IMR-90 (cell line): Measurements from ENCODE around the gene ATP13A1. TPM values are rescaled to one million over a fixed set of nuclear protein-coding genes. Genes with fewer than 3 reads are reported as not detected.
A peak's percentile ranks its signal among the peaks of the same experiment; 100 is the strongest.

Experiments used
- ATAC-seq: fragments of 200-7000 bp; cut with Tn5 transposase; 2 replicates; pipeline ENCODE4 v1.9.1; 2020; ENCODE audit warnings: low read depth, mild to moderate bottlenecking, moderate library complexity
- BruUV-seq: library from RNA; stranded (reverse); fragments of 400-500 nt; replicated peaks from 2 replicates; lab custom pipeline; 2021; lab: Mats Ljungman, UMichigan
- CTCF ChIA-PET: fragments of 300-600 bp; formaldehyde crosslinking; extraction: SDS; loops from one replicate; lab custom pipeline; 2021; ENCODE audit warnings: antibody characterized with exemption; lab: Yijun Ruan, JAX
- POLR2A ChIA-PET: fragments of 300-600 bp; sonication (Branson Sonifier 250); formaldehyde crosslinking; loops from one replicate; lab custom pipeline; 2022; ENCODE audit warnings: antibody characterized with exemption; ENCODE audit not compliant: unreplicated experiment; lab: Charles Lee
- DNase-seq: peaks from one replicate; pipeline ENCODE4 v3.0.0; 2013
- H2AFZ ChIP-seq: replicated peaks from 2 replicates; pipeline ENCODE3; 2013; ENCODE audit warnings: low read length, mild to moderate bottlenecking; ENCODE audit not compliant: poor library complexity
- H2AK5ac ChIP-seq: 2 replicates; pipeline ENCODE4 v1.6.1; 2013; ENCODE audit warnings: low read depth, low read length, inconsistent platforms
- H2AK9ac ChIP-seq: replicated peaks from 2 replicates; pipeline ENCODE3; 2013; ENCODE audit warnings: mild to moderate bottlenecking, low read depth, low read length, moderate library complexity; ENCODE audit not compliant: poor library complexity
- H2BK120ac ChIP-seq: 2 replicates; pipeline ENCODE4 v1.6.1; 2013; ENCODE audit warnings: low read depth, low read length, inconsistent platforms
- H2BK15ac ChIP-seq: 3 replicates; pipeline ENCODE4 v1.6.1; 2013; ENCODE audit warnings: low read depth, low read length, inconsistent platforms
- H2BK20ac ChIP-seq: 2 replicates; pipeline ENCODE4 v1.6.1; 2013; ENCODE audit warnings: low read depth, mild to moderate bottlenecking, inconsistent platforms, low read length, moderate library complexity
- H2BK5ac ChIP-seq: 2 replicates; pipeline ENCODE4 v1.6.1; 2013; ENCODE audit warnings: mild to moderate bottlenecking, low read depth, low read length, inconsistent platforms; ENCODE audit not compliant: poor library complexity, severe bottlenecking
- H3K14ac ChIP-seq: replicated peaks from 2 replicates; pipeline ENCODE4 v1.6.1; 2013; ENCODE audit warnings: low read depth, low read length, inconsistent platforms
- H3K18ac ChIP-seq: 2 replicates; pipeline ENCODE4 v1.6.1; 2013; ENCODE audit warnings: low read depth, low read length, control low read depth
- H3K23ac ChIP-seq: 2 replicates; pipeline ENCODE4 v1.6.1; 2013; ENCODE audit warnings: low read depth, low read length, inconsistent platforms
- H3K27ac ChIP-seq: 2 replicates; pipeline ENCODE4 v1.5.1; 2013; ENCODE audit warnings: mild to moderate bottlenecking, control low read depth, low read length; ENCODE audit not compliant: insufficient read depth
- H3K27me3 ChIP-seq: 2 replicates; pipeline ENCODE4 v1.6.1; 2013; ENCODE audit warnings: low read length; ENCODE audit not compliant: control insufficient read depth, insufficient read depth
- H3K36me3 ChIP-seq: 2 replicates; pipeline ENCODE4 v1.6.1; 2013; ENCODE audit warnings: low read length, mixed read lengths; ENCODE audit not compliant: control insufficient read depth, insufficient read depth
- H3K4ac ChIP-seq: 2 replicates; pipeline ENCODE4 v1.6.1; 2013; ENCODE audit warnings: low read depth, low read length, inconsistent platforms
- H3K4me1 ChIP-seq: 2 replicates; pipeline ENCODE4 v1.6.1; 2013; ENCODE audit warnings: low read length, mixed read lengths; ENCODE audit not compliant: control insufficient read depth, insufficient read depth
- H3K4me2 ChIP-seq: 2 replicates; pipeline ENCODE4 v1.6.1; 2013; ENCODE audit warnings: low read depth, mild to moderate bottlenecking, control low read depth, low read length, moderate library complexity
- H3K4me3 ChIP-seq: 2 replicates; pipeline ENCODE4 v1.5.1; 2013; ENCODE audit warnings: low read depth, mild to moderate bottlenecking, control low read depth, low read length, moderate library complexity; ENCODE audit not compliant: insufficient read depth
- H3K56ac ChIP-seq: 2 replicates; pipeline ENCODE4 v1.6.1; 2013; ENCODE audit warnings: low read length, inconsistent platforms; ENCODE audit not compliant: insufficient read depth; ENCODE audit errors: extremely low read depth
- H3K79me1 ChIP-seq, 2 experiments: 2 replicates each; pipeline ENCODE4 v1.6.1; 2013; ENCODE audit warnings: low read length in 2 of 2, inconsistent platforms in 1 of 2, low read depth in 1 of 2
- H3K9ac ChIP-seq: 2 replicates; pipeline ENCODE4 v1.6.1; 2013; ENCODE audit warnings: low read depth, low read length, control low read depth
- H3K9me1 ChIP-seq: 2 replicates; pipeline ENCODE4 v1.6.1; 2013; ENCODE audit warnings: low read length, inconsistent platforms; ENCODE audit not compliant: insufficient read depth
- H3K9me3 ChIP-seq: 2 replicates; pipeline ENCODE4 v1.6.1; 2013; ENCODE audit warnings: low read length; ENCODE audit not compliant: control insufficient read depth, insufficient read depth
- H4K20me1 ChIP-seq: 2 replicates; pipeline ENCODE4 v1.6.1; 2013; ENCODE audit warnings: low read length, inconsistent platforms; ENCODE audit not compliant: insufficient read depth
- H4K5ac ChIP-seq: 2 replicates; pipeline ENCODE4 v1.6.1; 2013; ENCODE audit warnings: mild to moderate bottlenecking, low read depth, low read length, control low read depth
- H4K8ac ChIP-seq, 2 experiments: 2 replicates each; pipeline ENCODE4 v1.6.1; 2013; ENCODE audit warnings: low read depth in 2 of 2, low read length in 2 of 2, control low read depth in 1 of 2, inconsistent platforms in 1 of 2
- H4K91ac ChIP-seq: 2 replicates; pipeline ENCODE4 v1.6.1; 2013; ENCODE audit warnings: low read depth, low read length, inconsistent platforms; ENCODE audit not compliant: insufficient read depth
- BHLHE40 ChIP-seq: fragments of 150-350 bp; IDR thresholded peaks from 2 replicates; pipeline ENCODE4 v1.6.1; 2016; ENCODE audit warnings: mild to moderate bottlenecking, low read depth, low read length
- CEBPB ChIP-seq: IDR thresholded peaks from 2 replicates; pipeline ENCODE4 v1.6.1; 2012; ENCODE audit warnings: low read depth, low read length, improper control_type of control experiment
- CHD1 ChIP-seq: IDR thresholded peaks from 2 replicates; pipeline ENCODE4 v1.6.1; 2012; ENCODE audit warnings: low read depth, low read length, improper control_type of control experiment
- FOS ChIP-seq: fragments of 150-350 bp; IDR thresholded peaks from 2 replicates; pipeline ENCODE4 v1.6.1; 2016; ENCODE audit warnings: low read depth, low read length
- MAFK ChIP-seq: IDR thresholded peaks from 2 replicates; pipeline ENCODE4 v1.6.1; 2012; ENCODE audit warnings: low read depth, low read length, improper control_type of control experiment
- MAZ ChIP-seq: IDR thresholded peaks from 2 replicates; pipeline ENCODE4 v1.6.1; 2012; ENCODE audit warnings: low read depth, mild to moderate bottlenecking, low read length, improper control_type of control experiment, moderate library complexity, borderline replicate concordance
- MXI1 ChIP-seq: IDR thresholded peaks from 2 replicates; pipeline ENCODE4 v1.6.1; 2012; ENCODE audit warnings: low read depth, mild to moderate bottlenecking, low read length, moderate library complexity, borderline replicate concordance
- NFE2L2 ChIP-seq: fragments of 150-350 bp; IDR thresholded peaks from 2 replicates; pipeline ENCODE4 v1.6.1; 2016; ENCODE audit warnings: low read depth, mild to moderate bottlenecking, low read length
- RAD21 ChIP-seq: IDR thresholded peaks from 2 replicates; pipeline ENCODE4 v1.6.1; 2012; ENCODE audit warnings: low read length, improper control_type of control experiment
- RCOR1 ChIP-seq: IDR thresholded peaks from 2 replicates; pipeline ENCODE4 v1.6.1; 2012; ENCODE audit warnings: mild to moderate bottlenecking, low read length, improper control_type of control experiment; ENCODE audit not compliant: insufficient replicate concordance
- RFX5 ChIP-seq: IDR thresholded peaks from 2 replicates; pipeline ENCODE4 v1.8.0; 2012; ENCODE audit warnings: low read depth, mild to moderate bottlenecking, low read length, moderate library complexity
- SMC3 ChIP-seq: fragments of 150-350 bp; IDR thresholded peaks from 2 replicates; pipeline ENCODE4 v1.6.1; 2016; ENCODE audit warnings: low read depth, mild to moderate bottlenecking, antibody characterized with exemption, low read length, moderate library complexity
- WGBS, 2 experiments: methylation state at CpG; one replicate each; pipeline versions ENCODE4 v1.1.5 to v1.1.7; 2013; ENCODE audit warnings: missing lambda C conversion rate in 2 of 2; ENCODE audit not compliant: insufficient read length in 1 of 2; ENCODE audit errors: extremely low coverage in 2 of 2; 5-methylcytosine and 5-hydroxymethylcytosine counted together
- dilution Hi-C: fragments of 300-500 bp; cut with HindIII; formaldehyde crosslinking; loops from one replicate; pipeline ENCODE4 v1.14.3; 2018; ENCODE audit warnings: low sequenced_read_pairs; ENCODE audit not compliant: unreplicated experiment
- in situ Hi-C: fragments of 300-500 bp; cut with MboI; formaldehyde crosslinking; loops from 3 replicates; pipeline ENCODE4 v1.14.3; 2019; ENCODE audit warnings: low sequenced_read_pairs, inconsistent platforms, mixed read lengths
- intact Hi-C: fragments of 100-400 bp; cut with micrococcal nuclease; formaldehyde crosslinking; loops from 2 replicates; pipeline ENCODE4 v1.10.0; 2022
- polyA plus RNA-seq, 3 experiments: library from polyadenylated mRNA; depleted of rRNA; stranded (reverse); fragments of >200 nt; gene quantifications; 2 replicates each; pipeline ENCODE4 v1.2.3, GENCODE V29; 2012; ENCODE audit warnings: low replicate concordance in 1 of 3
- total RNA-seq: library from RNA; depleted of rRNA; stranded (reverse); fragments of >200 nt; gene quantifications from 2 replicates; pipeline ENCODE4 v1.2.3, GENCODE V29; 2012
- TF ChIP-seq, protein P1 (sequence below): conservative IDR thresholded peaks from 2 replicates; pipeline ENCODE4 v1.5.1; 2012; ENCODE audit warnings: mild to moderate bottlenecking, low read depth, low read length, improper control_type of control experiment
- TF ChIP-seq, protein P2 (sequence below): fragments of 150-350 bp; IDR thresholded peaks from 2 replicates; pipeline ENCODE4 v1.6.1; 2017; ENCODE audit warnings: mild to moderate bottlenecking, antibody characterized with exemption, low read length, low read depth
- TF ChIP-seq, protein P3 (sequence below): fragments of 150-350 bp; IDR thresholded peaks from 2 replicates; pipeline ENCODE4 v1.6.1; 2016; ENCODE audit warnings: low read depth, mild to moderate bottlenecking, low read length, moderate library complexity, borderline replicate concordance

The ATP13A1 gene
- total and polyA plus RNA-seq, 2 of the 4 experiments (the other 2 are of a cell fraction): 13.3 to 43.8 TPM

DNA sequence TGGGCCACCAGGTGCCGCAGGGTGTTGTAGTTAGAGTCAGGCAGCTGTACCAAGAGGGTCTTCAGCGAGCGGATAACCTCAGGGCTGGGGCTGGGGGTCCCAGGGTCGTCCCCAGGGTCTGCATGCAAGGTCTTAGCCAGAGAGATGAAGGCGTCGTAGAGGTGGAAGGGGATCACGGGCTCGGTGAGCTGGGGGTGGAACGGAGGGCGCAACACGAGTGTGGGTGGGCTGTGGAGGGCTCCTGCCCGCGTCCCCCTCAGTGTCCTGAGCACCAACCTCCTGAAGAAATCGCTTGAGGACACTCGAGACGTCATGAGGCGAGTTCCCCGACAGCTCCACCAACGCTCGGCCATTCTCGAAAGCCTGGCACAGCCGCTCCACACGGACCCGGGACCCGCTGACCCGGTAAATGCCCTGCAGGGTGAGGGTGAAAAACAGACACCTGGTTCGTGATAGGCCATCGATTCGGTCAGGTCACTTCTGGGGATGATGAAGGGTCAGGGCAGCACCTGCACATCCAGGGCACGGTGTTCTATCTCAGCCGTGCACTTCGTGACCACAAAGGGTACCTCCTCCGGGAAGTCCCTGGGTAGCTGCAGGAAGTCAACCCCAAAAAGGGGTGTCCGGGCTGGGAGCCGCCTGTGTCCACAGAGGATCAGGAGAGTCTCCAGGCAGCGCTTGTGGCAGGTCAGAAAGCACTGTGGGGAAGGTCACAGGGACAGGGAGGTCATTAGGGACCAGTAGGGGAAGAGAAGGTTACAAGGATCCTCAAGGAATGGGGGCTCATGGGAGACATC lies 28.8 kb downstream of the ATP13A1 start:
- no peak overlapping the region for H2BK20ac ChIP-seq
- no peak for ATAC-seq
- no peak overlapping the region for H3K14ac ChIP-seq
- no peak overlapping the region for H2BK5ac ChIP-seq
- peak overlapping the region; percentile 78 for H2AK9ac ChIP-seq
- no peaks in the 10 kb centered on the region for H3K27me3 ChIP-seq
- TSS peak; percentile 45 for BruUV-seq
- CTCF ChIA-PET: no interaction called here
- H2BK120ac ChIP-seq: no peak overlapping the region
- no peaks in the 10 kb centered on the region for H3K4me1 ChIP-seq
- no peak for DNase-seq
- no peaks in the 10 kb centered on the region for H3K9me3 ChIP-seq
- dilution Hi-C loops (no loop called here), intact Hi-C loops (no loop called here), in situ Hi-C loops (loop anchor here (25.0 kb wide), 1 partner anchor 247 kb away; no protein-coding TSS in a partner anchor)
- no peak overlapping the region for H4K5ac ChIP-seq
- H3K56ac ChIP-seq: no peak overlapping the region
- H3K27ac ChIP-seq: no peak overlapping the region
- H3K9me1 ChIP-seq: no peaks in the 10 kb centered on the region; the same call in 1 of the 2 replicates
- H2AK5ac ChIP-seq: no peak overlapping the region
- H4K91ac ChIP-seq: no peak overlapping the region
- no peak overlapping the region for H2BK15ac ChIP-seq
- H4K20me1 ChIP-seq: no peaks in the 10 kb centered on the region
- no peaks in the 10 kb centered on the region for H3K79me1 ChIP-seq
- H4K8ac ChIP-seq: no peak overlapping the region
- H3K23ac ChIP-seq: no peak overlapping the region
- H3K18ac ChIP-seq: no peak overlapping the region
- POLR2A ChIA-PET: no interaction called here
- no peak overlapping the region for H3K4me2 ChIP-seq
- peak overlapping the region; percentile 32 for H2AFZ ChIP-seq
- WGBS, 2 experiments: 96% methylated on average over 20 of the region's 36 CpGs; no CpG with 5 or more reads in 1 of the 2 experiments
- H3K36me3 ChIP-seq: peaks cover 51% of the 10 kb centered on the region
- no peak overlapping the region for H3K9ac ChIP-seq
- H3K4me3 ChIP-seq: no peak overlapping the region
- H3K4ac ChIP-seq: no peak overlapping the region
- no peak for TF ChIP-seq RAD21
- TF ChIP-seq FOS: no peak
- TF ChIP-seq CHD1: no peak
- no peak for TF ChIP-seq NFE2L2
- no peak for TF ChIP-seq MXI1
- TF ChIP-seq SMC3: no peak
- no peak for TF ChIP-seq RFX5
- TF ChIP-seq RCOR1: no peak
- TF ChIP-seq, protein P1, sequence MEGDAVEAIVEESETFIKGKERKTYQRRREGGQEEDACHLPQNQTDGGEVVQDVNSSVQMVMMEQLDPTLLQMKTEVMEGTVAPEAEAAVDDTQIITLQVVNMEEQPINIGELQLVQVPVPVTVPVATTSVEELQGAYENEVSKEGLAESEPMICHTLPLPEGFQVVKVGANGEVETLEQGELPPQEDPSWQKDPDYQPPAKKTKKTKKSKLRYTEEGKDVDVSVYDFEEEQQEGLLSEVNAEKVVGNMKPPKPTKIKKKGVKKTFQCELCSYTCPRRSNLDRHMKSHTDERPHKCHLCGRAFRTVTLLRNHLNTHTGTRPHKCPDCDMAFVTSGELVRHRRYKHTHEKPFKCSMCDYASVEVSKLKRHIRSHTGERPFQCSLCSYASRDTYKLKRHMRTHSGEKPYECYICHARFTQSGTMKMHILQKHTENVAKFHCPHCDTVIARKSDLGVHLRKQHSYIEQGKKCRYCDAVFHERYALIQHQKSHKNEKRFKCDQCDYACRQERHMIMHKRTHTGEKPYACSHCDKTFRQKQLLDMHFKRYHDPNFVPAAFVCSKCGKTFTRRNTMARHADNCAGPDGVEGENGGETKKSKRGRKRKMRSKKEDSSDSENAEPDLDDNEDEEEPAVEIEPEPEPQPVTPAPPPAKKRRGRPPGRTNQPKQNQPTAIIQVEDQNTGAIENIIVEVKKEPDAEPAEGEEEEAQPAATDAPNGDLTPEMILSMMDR: no peak
- no peak for TF ChIP-seq CEBPB
- TF ChIP-seq, protein P2, sequence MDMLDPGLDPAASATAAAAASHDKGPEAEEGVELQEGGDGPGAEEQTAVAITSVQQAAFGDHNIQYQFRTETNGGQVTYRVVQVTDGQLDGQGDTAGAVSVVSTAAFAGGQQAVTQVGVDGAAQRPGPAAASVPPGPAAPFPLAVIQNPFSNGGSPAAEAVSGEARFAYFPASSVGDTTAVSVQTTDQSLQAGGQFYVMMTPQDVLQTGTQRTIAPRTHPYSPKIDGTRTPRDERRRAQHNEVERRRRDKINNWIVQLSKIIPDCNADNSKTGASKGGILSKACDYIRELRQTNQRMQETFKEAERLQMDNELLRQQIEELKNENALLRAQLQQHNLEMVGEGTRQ: no peak
- TF ChIP-seq BHLHE40: no peak
- no peak for TF ChIP-seq MAZ
- TF ChIP-seq, protein P3, sequence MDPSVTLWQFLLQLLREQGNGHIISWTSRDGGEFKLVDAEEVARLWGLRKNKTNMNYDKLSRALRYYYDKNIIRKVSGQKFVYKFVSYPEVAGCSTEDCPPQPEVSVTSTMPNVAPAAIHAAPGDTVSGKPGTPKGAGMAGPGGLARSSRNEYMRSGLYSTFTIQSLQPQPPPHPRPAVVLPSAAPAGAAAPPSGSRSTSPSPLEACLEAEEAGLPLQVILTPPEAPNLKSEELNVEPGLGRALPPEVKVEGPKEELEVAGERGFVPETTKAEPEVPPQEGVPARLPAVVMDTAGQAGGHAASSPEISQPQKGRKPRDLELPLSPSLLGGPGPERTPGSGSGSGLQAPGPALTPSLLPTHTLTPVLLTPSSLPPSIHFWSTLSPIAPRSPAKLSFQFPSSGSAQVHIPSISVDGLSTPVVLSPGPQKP: no peak
- TF ChIP-seq MAFK: no peak
